HEK293 (cell line): Measurements from ENCODE around the gene ZNF618.

Experiments used
- CTCF ChIA-PET: fragments of 350-600 bp; formaldehyde crosslinking; extraction: SDS; loops from one replicate; lab custom pipeline; 2021; ENCODE audit warnings: antibody characterized with exemption; lab: Yijun Ruan, JAX
- POLR2A ChIA-PET: fragments of 300-600 bp; formaldehyde crosslinking; extraction: SDS; loops from one replicate; lab custom pipeline; 2020; ENCODE audit warnings: antibody characterized with exemption, inconsistent platforms; lab: Yijun Ruan, JAX
- H3K27ac ChIP-seq: fragments of 200-500 bp; sonication (Bioruptor generic); 2 replicates; pipeline ENCODE4 v1.5.1; 2014; ENCODE audit warnings: low read depth, low read length, control low read depth, inconsistent platforms; ENCODE audit errors: extremely low read depth
- H3K36me3 ChIP-seq, 2 experiments: fragments of 200-500 bp in 1 of 2; sonication (Bioruptor generic) in 1 of 2; 1 replicate in 1 of 2; 2 replicates in 1 of 2; pipeline ENCODE4 v1.5.1; 2014 to 2017; ENCODE audit warnings: inconsistent platforms in 2 of 2, low read length in 2 of 2; ENCODE audit not compliant: control insufficient read depth in 2 of 2, insufficient read depth in 1 of 2
- H3K4me1 ChIP-seq: fragments of 200-500 bp; sonication (Bioruptor generic); 2 replicates; pipeline ENCODE4 v1.5.1; 2014; ENCODE audit warnings: mild to moderate bottlenecking, low read length, inconsistent platforms; ENCODE audit not compliant: control insufficient read depth, insufficient read depth
- H3K4me3 ChIP-seq: 2 replicates; pipeline ENCODE4 v1.5.1; 2011; ENCODE audit warnings: low read depth, mild to moderate bottlenecking, control low read depth, low read length, moderate library complexity
- H3K9me3 ChIP-seq: fragments of 200-500 bp; sonication (Bioruptor generic); 2 replicates; pipeline ENCODE4 v1.5.1; 2014; ENCODE audit warnings: low read depth, low read length, inconsistent platforms; ENCODE audit not compliant: control insufficient read depth, insufficient read depth
- BCL11A ChIP-seq: fragments of 450-650 bp; formaldehyde crosslinking; IDR thresholded peaks from 2 replicates; pipeline ENCODE4 v1.5.1; 2016; ENCODE audit warnings: low read depth, missing biosample characterization, missing genetic modification characterization
- KLF10 ChIP-seq: fragments of 450-650 bp; IDR thresholded peaks from 2 replicates; pipeline ENCODE4 v1.5.1; 2018; ENCODE audit warnings: missing biosample characterization, mild to moderate bottlenecking, missing genetic modification characterization
- OSR2 ChIP-seq: fragments of 450-650 bp; formaldehyde crosslinking; IDR thresholded peaks from 2 replicates; pipeline ENCODE4 v1.5.1; 2016; ENCODE audit warnings: missing biosample characterization, missing genetic modification characterization
- PATZ1 ChIP-seq: fragments of 450-650 bp; formaldehyde crosslinking; IDR thresholded peaks from 2 replicates; pipeline ENCODE4 v1.5.1; 2016; ENCODE audit warnings: missing biosample characterization, missing genetic modification characterization
- RBAK ChIP-seq: fragments of 450-650 bp; formaldehyde crosslinking; IDR thresholded peaks from 2 replicates; pipeline ENCODE4 v1.5.1; 2016; ENCODE audit warnings: missing biosample characterization, missing genetic modification characterization
- TRIM28 ChIP-seq: IDR thresholded peaks from 2 replicates; pipeline ENCODE4 v1.6.1; 2011; ENCODE audit warnings: low read length, control low read depth, borderline replicate concordance
- TSHZ1 ChIP-seq: fragments of 450-650 bp; formaldehyde crosslinking; IDR thresholded peaks from 2 replicates; pipeline ENCODE4 v1.5.1; 2016; ENCODE audit warnings: missing biosample characterization, missing genetic modification characterization, borderline replicate concordance
- WT1 ChIP-seq: fragments of 450-650 bp; formaldehyde crosslinking; IDR thresholded peaks from 2 replicates; pipeline ENCODE4 v1.5.1; 2016; ENCODE audit warnings: missing biosample characterization, missing genetic modification characterization
- ZBTB1 ChIP-seq: fragments of 450-650 bp; formaldehyde crosslinking; IDR thresholded peaks from 2 replicates; pipeline ENCODE4 v1.5.1; 2016; ENCODE audit warnings: missing biosample characterization, missing genetic modification characterization
- ZBTB21 ChIP-seq: fragments of 450-650 bp; formaldehyde crosslinking; IDR thresholded peaks from 2 replicates; pipeline ENCODE4 v1.5.1; 2017; ENCODE audit warnings: missing biosample characterization, missing genetic modification characterization
- ZBTB8A ChIP-seq: fragments of 450-650 bp; formaldehyde crosslinking; IDR thresholded peaks from 2 replicates; pipeline ENCODE4 v1.5.1; 2016; ENCODE audit warnings: missing biosample characterization, missing genetic modification characterization
- ZFP37 ChIP-seq: fragments of 450-650 bp; formaldehyde crosslinking; IDR thresholded peaks from 2 replicates; pipeline ENCODE4 v1.5.1; 2016; ENCODE audit warnings: missing biosample characterization, missing genetic modification characterization
- ZNF157 ChIP-seq: fragments of 450-650 bp; formaldehyde crosslinking; IDR thresholded peaks from 2 replicates; pipeline ENCODE4 v1.5.1; 2016; ENCODE audit warnings: missing biosample characterization, missing genetic modification characterization
- ZNF184 ChIP-seq: fragments of 450-650 bp; IDR thresholded peaks from 2 replicates; pipeline ENCODE4 v1.5.1; 2018; ENCODE audit warnings: missing biosample characterization, mild to moderate bottlenecking, missing genetic modification characterization
- ZNF23 ChIP-seq: fragments of 450-650 bp; formaldehyde crosslinking; IDR thresholded peaks from 2 replicates; pipeline ENCODE4 v1.5.1; 2016; ENCODE audit warnings: missing biosample characterization, missing genetic modification characterization, borderline replicate concordance
- ZNF24 ChIP-seq: fragments of 450-650 bp; formaldehyde crosslinking; IDR thresholded peaks from 2 replicates; pipeline ENCODE4 v1.5.1; 2016; ENCODE audit warnings: missing biosample characterization, missing genetic modification characterization
- ZNF266 ChIP-seq: fragments of 450-650 bp; formaldehyde crosslinking; IDR thresholded peaks from 2 replicates; pipeline ENCODE4 v1.5.1; 2016; ENCODE audit warnings: missing biosample characterization, missing genetic modification characterization, low read depth
- ZNF350 ChIP-seq: fragments of 450-650 bp; formaldehyde crosslinking; IDR thresholded peaks from 2 replicates; pipeline ENCODE4 v1.5.0; 2017; ENCODE audit warnings: missing biosample characterization, mild to moderate bottlenecking, missing genetic modification characterization
- ZNF561 ChIP-seq: fragments of 450-650 bp; IDR thresholded peaks from 2 replicates; pipeline ENCODE4 v1.5.1; 2018; ENCODE audit warnings: missing biosample characterization, missing genetic modification characterization, borderline replicate concordance
- ZNF600 ChIP-seq: fragments of 450-650 bp; formaldehyde crosslinking; IDR thresholded peaks from 2 replicates; pipeline ENCODE4 v1.5.1; 2016; ENCODE audit warnings: missing biosample characterization, missing genetic modification characterization
- ZNF629 ChIP-seq: fragments of 450-650 bp; formaldehyde crosslinking; IDR thresholded peaks from 2 replicates; pipeline ENCODE4 v1.5.1; 2017; ENCODE audit warnings: missing biosample characterization, missing genetic modification characterization
- ZNF677 ChIP-seq: fragments of 450-650 bp; IDR thresholded peaks from 2 replicates; pipeline ENCODE4 v1.5.0; 2018; ENCODE audit warnings: missing biosample characterization, mild to moderate bottlenecking, missing genetic modification characterization, moderate library complexity
- ZNF76 ChIP-seq: fragments of 450-650 bp; formaldehyde crosslinking; IDR thresholded peaks from 2 replicates; pipeline ENCODE4; 2016; ENCODE audit warnings: low read depth, missing biosample characterization, missing genetic modification characterization, borderline replicate concordance
- ZNF777 ChIP-seq: fragments of 450-650 bp; formaldehyde crosslinking; IDR thresholded peaks from 2 replicates; pipeline ENCODE4 v1.5.1; 2017; ENCODE audit warnings: missing biosample characterization, missing genetic modification characterization, borderline replicate concordance
- ZNF792 ChIP-seq: fragments of 450-650 bp; formaldehyde crosslinking; IDR thresholded peaks from 2 replicates; pipeline ENCODE4 v1.5.1; 2016; ENCODE audit warnings: missing biosample characterization, missing genetic modification characterization
- ZNF837 ChIP-seq: fragments of 450-650 bp; formaldehyde crosslinking; IDR thresholded peaks from 2 replicates; pipeline ENCODE4 v1.5.1; 2016; ENCODE audit warnings: missing biosample characterization, missing genetic modification characterization

The ZNF618 gene

DNA sequence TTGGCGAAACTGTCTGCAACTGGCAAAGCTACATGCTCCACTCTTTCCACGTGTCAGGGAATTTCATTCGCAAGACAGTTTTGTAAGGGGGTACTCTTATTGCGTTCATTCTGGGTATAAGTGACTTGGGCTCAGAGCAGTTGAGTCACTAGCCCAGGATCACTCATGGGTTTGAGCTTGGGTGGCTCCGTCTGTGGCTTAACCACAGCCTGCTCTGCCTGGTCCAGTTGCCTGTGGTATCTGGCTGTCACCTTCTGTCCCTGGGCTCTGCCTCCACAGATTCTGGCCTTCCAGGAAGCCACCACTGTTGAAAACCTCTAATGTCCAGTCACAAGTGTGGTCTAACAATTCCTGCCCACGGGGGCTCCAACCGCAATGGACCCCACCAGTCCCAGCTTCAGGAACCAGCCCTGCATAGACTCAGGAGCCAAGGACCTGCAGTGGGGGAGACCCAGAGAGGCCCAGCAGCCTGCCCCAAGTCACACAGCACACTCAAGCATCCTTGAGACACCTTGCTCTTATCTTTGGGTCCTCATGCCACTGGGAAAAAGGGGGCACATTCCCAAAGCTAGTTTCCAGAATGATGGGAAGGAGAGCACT, 212.6 kb downstream of the ZNF618 start:
- POLR2A ChIA-PET: no interaction called here
- Histone ChIP-seq H3K9me3 (no peaks in the 10 kb centered on the region), H3K4me3 (no peak overlapping the region), H3K36me3 (no peaks in the 10 kb centered on the region), H3K27ac (no peak overlapping the region)
- no peak for TF ChIP-seq ZNF76 (tag by site-specific recombination)
- TF ChIP-seq ZNF629 (tag by site-specific recombination): no peak
- TF ChIP-seq ZNF184 (tag by site-specific recombination): no peak
- TF ChIP-seq TSHZ1 (tag by site-specific recombination): no peak
- no peak for TF ChIP-seq BCL11A (tag by site-specific recombination)
- no peak for TF ChIP-seq RBAK
- TF ChIP-seq ZNF777: no peak
- TF ChIP-seq ZBTB8A (tag by site-specific recombination): no peak
- no peak for TF ChIP-seq ZBTB1
- no peak for TF ChIP-seq TRIM28
- TF ChIP-seq, all 188 proteins: peak for 0
- H3K4me1 ChIP-seq: no peaks in the 10 kb centered on the region
- CTCF ChIA-PET: interaction anchor here (0.5 to 2.4 kb wide), 4 partner anchors 19 to 1269 kb away, joined by 3 to 11 read pairs (median 8); no protein-coding TSS in a partner anchor

DNA sequence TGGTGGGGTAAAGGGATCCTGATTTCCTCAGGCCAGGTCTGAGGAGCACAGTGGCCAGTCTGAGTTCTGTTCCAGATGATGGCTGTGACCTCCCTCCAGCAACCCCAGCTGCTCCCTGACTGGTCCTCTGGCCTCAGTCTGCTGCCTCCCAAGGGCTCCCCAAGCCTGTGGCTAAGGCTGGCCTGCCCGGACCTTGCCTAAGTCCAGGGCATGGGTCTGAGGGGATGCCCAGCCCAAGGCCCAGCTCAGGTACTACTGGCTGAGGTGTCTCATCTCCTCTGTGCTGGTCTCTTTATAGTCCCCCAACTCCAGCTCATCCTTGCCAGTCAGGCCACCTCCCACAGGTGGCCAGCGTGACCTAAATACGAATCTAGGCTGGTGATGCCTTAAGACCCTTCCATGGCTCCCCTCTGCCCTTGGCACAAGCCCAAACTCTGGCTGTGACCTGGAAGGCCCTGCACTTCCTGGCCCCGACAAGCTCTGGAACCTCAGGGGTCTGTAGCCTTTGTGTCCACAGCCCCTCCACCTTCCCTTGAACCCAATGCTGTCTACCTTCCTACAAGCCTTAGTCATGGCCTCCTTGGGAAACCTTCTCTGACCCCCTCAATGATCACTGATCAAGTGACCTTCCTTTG, 213.2 kb downstream of the ZNF618 start:
- Histone ChIP-seq H3K4me3 (no peak overlapping the region), H3K27ac (no peak overlapping the region), H3K4me1 (no peaks in the 10 kb centered on the region), H3K36me3 (no peaks in the 10 kb centered on the region), H3K9me3 (no peaks in the 10 kb centered on the region)
- ChIA-PET POLR2A (no interaction called here), CTCF (interaction anchor here (1.2 to 1.8 kb wide), 2 partner anchors 18 to 352 kb away, joined by 3 to 11 read pairs; no protein-coding TSS in a partner anchor)
- TF ChIP-seq OSR2 (no peak), ZNF837 (tag by site-specific recombination) (no peak)

DNA sequence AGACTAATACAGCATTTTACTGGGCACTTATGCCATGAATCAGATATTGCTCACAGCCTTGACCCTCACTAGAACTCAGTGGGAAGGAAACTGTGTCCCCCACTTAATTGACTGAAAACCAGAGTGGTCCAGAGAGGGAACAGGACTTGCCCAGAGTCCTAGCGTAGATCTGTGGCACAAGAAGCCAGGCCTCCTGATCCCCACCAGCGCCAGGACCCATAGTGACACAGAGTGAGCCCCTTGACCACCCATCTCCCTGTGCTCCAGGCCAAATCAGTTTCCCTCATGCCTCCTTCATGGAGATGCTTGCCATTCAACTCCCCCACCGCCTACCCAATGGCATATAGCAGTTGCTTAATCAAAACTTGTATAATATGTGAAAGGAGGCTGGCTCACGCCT, 214.7 kb downstream of the ZNF618 start:
- no peaks in the 10 kb centered on the region for H3K9me3 ChIP-seq
- H3K36me3 ChIP-seq: no peaks in the 10 kb centered on the region
- ChIA-PET POLR2A (no interaction called here), CTCF (interaction anchor here (1.2 to 1.8 kb wide), 4 partner anchors 8 to 17 kb away, joined by 3 to 11 read pairs (median 8); no protein-coding TSS in a partner anchor)
- TF ChIP-seq ZNF561 (tag by site-specific recombination) (no peak), ZNF266 (tag by site-specific recombination) (no peak), ZNF350 (no peak), WT1 (tag by site-specific recombination) (no peak), ZNF792 (tag by site-specific recombination) (no peak), ZFP37 (tag by site-specific recombination) (no peak), ZNF24 (tag by site-specific recombination) (no peak), ZNF677 (no peak), KLF10 (tag by site-specific recombination) (no peak), ZNF600 (tag by site-specific recombination) (no peak), OSR2 (no peak), ZNF23 (tag by site-specific recombination) (no peak), PATZ1 (tag by site-specific recombination) (no peak), ZBTB21 (tag by site-specific recombination) (no peak), ZNF157 (tag by site-specific recombination) (no peak)
- H3K27ac ChIP-seq: no peak overlapping the region
- no peaks in the 10 kb centered on the region for H3K4me1 ChIP-seq
- no peak overlapping the region for H3K4me3 ChIP-seq
